A549 treated with Hydrocortisone at 1 μM for 4 hours (cell line): Measurements from ENCODE around the gene COL12A1. TPM values are rescaled to one million over a fixed set of nuclear protein-coding genes. Genes with fewer than 3 reads are reported as not detected.

Source experiments
- total RNA-seq: library from RNA; stranded (reverse); fragments of 200-300 nt; extraction: Qiagen RNA extraction; gene quantifications from 5 replicates; pipeline ENCODE4 v1.2.3, GENCODE V29; 2022

COL12A1 gene
- 4.0 to 7.8 TPM (median 4.6 TPM) in 5 replicates for total RNA-seq

DNA sequence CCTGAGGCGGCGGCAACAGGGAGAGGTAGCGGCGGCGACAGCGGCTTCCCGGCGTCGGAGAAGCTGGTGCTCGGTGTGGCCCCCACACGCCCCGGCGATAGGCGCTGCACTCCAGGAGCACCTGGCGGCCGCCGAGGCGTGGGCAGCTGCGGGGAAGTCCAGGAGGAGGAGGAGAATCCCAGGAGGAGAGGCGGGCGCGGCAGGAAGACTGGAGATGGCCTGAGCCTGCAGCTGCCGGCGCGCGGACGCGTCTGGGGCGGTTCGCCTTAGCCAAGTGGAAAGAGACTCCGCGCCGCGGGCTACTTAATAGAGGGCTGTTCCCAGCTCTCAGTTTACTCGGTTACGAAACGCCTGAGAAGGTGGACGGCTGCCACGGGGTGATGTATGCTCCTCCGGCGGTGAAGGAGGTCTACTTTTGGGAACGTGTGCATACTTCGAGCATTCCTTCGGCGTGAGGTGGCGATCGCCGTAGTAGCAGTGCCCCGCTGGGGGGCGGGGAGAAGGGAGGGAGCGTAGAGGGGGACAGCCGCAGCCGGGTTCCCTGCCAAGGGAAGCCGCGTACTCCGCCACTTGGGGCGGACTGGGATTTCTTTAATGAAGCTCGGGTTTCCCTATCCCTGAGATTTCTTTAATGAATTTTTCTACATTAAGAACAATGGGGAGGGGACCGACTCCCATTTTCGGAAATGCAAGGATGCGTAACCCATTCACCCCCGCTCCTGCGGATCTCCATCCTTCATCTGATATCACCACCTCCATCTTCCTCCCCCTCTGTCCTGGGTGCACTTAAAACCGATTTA lies at the start of gene COL12A1:
Gene COL12A1, minus strand, starts transcription at position 278 of the 800 bp plus-strand sequence. CDS start 3,261 bp downstream, outside the sequence.

DNA sequence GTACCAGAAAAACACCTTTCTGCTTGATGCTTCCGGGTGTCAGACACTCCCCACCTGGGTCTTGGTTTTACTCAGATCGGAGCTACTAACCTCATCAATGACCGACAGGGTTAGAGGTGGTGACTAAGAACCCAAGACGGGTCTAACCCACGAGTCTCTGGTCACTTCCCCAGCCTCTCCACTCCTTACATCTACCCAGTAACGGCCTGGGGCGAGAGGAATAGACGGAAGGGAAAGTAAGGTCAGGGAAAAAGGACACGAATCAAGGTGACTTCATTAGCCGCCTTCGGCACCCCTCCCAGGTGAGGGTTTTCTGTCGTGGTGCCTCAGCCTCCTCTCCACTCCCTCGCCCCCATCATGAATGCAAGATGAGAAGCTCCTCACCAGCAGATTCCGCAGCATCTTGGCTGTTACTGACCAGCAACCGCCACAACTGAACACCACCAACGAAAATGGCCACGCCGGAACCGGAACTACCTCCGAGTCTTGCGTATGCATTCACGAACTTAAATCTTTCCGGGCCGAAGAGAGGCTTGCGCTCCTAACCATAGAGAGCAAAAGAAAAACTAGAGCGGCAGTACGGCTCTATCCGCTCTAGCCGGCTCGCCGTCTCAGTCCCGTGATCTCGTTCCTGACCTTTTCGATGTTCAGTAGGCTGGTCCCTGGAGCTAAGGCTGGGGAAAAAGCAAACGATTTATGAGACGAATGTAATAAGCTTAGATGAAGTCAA lies 37.6 kb upstream of the COL12A1 start, which contains the start of gene COX7A2:
Gene COX7A2, minus strand, starts transcription at position 469 of the 730 bp plus-strand sequence. Its CDS starts 67 bp downstream, at position 402.

Other genes with a start within 250 kb of the COL12A1 start
- 274 to 310 TPM (median 287 TPM) in 5 replicates for gene COX7A2, start 37.7 kb upstream of the COL12A1 start, total RNA-seq
- gene TMEM30A, start 78.7 kb upstream of the COL12A1 start, total RNA-seq: 28.2 to 46.3 TPM (median 39.2 TPM) in 5 replicates